Activated CD4-positive, CD25-positive, alpha-beta regulatory T cell (primary cell): Measurements from ENCODE around the gene IL22RA1.

Experiments used
- DNase-seq, 4 experiments: peaks; one replicate each; lab custom pipeline; 2025; lab: John Stamatoyannopoulos, UW

IL22RA1 gene

GRCh38 chr1:24167008-24167407 is 24.1 kb upstream of the IL22RA1 start:
- DNase-seq, result no peak

GRCh38 chr1:24165500-24165899 is 22.6 kb upstream of the IL22RA1 start:
- no peak for DNase-seq

DNA sequence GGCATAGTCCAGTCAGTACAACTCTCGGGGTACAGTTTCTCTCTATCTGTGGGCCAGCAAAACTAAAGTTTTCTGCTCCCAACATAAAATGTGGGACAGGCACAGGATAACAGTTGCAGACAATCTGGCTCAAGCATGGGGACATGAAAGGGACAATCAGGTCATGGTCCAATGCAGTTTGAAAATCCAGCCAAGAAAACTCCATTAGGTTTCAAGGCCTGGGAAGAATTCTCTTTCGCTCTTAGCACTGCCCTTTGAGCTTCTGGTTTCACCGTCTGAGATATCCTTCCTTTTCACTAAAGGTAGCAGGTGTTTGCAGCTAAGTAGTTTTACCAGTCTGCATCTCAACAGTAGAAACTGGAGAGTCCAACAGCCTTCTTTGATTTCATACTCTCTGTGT is 21.1 kb upstream of the IL22RA1 start:
- DNase-seq, result no peak

GRCh38 chr1:24162201-24162600 is 19.3 kb upstream of the IL22RA1 start:
- DNase-seq, result no peak

GRCh38 chr1:24161270-24161669 is 18.3 kb upstream of the IL22RA1 start:
- no peak for DNase-seq

DNA sequence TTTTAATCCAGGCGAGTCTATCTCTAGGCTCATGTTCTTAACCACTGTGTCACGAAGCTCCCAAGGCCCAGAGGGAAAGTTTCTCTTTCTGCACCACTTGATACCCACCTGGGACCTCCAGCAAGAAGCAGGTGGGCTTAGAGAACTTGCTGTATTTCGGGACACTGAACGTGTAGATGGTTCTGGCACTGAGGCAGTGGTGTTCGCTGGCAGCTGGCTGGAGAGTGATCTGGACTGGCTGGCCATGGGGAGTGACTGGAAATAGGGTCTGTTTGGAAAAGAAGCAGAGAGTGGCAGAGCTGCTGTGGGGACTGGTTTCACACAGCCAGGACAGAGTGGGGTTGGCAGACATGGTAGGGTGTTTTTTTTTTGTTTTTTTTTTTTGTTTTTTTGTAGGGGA is 16.4 kb upstream of the IL22RA1 start:
- DNase-seq, result no peak

DNA sequence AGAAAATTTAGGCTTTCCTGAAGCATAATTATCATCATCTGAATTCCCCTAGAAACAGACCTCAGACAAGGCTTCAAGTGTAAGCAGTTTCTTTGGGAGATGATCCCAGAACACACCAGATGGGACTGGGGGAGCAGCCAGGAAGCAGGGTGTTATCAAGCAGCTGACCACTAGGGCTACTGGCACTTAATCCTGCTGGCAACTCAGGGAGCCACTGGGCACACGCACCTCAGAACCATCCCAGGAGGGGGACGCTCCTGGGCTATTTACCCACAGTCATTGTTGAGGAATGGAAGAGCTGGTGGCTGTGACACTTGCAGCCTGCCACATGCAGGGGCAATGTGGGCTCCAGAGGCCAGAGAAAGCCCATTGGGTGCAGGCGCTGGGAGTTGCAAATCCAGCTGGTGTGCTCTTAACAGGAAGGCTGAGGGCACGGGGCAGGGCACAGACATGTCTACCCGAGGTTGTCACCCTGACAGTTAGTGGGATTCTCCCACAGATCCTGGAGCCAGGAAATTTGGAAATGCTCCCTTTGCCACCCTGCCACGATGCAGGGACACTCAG is 15.1 kb upstream of the IL22RA1 start:
- DNase-seq, result no peak

GRCh38 chr1:24156542-24157260 is 13.8 kb upstream of the IL22RA1 start:
- DNase-seq, result no peak

DNA sequence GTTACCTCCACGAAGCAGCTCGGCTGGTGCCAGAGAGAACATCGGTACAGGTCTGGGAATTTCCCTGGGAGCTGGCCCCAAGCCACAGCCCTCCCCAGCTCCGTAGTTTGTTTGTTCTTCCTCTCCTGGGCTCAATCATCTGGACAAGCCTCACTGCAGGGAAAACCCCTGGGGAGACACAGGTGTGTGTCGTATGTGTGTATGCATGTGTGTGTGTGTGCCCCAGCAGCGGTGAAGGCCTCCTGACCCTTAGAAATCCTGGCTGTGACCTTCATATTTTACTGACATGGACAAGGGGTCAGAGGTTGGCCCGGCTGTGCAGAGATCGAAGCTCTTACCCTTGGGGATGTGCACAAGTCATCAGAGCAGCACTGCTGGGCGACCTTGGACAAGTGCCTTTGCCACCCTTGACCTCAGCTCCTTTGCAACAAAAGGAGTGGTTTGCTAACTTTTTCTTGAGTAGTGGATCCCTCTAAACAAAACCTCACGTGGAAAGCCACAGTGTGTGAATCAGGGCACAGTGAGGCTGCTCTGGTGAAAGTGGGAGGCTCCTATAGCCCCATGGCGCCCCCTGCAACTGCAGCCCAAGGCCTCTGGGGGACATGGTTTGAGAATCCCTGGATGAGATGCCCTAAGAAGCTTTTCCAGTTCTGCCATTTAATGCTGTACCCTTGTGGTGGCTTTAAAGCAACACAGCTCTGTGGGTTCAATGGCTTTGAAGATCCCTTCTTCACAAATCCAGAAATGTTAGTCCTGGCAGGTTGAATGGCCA is 12.3 kb upstream of the IL22RA1 start:
- DNase-seq, result no peak

GRCh38 chr1:24154215-24154614 is 11.3 kb upstream of the IL22RA1 start:
- DNase-seq, result no peak

GRCh38 chr1:24152631-24153494 is 9.9 kb upstream of the IL22RA1 start:
- no peak for DNase-seq

DNA sequence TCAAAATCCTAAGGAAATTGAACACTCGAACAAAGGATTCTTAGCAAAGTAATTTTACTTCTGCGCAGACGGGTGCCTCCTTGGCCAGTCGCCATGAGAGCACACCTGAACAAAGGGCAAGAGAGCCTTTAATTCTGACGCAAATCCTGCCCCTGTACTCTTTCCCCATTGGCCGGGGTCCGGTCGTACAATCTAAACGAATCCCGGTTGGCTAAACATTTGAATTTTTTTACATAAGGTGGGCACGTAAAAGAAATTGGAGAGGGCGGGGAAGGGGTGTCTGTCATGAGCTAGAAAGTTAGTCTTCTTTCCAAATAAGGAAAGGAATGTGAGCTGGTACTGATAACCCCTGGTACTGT is 8.2 kb upstream of the IL22RA1 start:
- DNase-seq, result no peak

DNA sequence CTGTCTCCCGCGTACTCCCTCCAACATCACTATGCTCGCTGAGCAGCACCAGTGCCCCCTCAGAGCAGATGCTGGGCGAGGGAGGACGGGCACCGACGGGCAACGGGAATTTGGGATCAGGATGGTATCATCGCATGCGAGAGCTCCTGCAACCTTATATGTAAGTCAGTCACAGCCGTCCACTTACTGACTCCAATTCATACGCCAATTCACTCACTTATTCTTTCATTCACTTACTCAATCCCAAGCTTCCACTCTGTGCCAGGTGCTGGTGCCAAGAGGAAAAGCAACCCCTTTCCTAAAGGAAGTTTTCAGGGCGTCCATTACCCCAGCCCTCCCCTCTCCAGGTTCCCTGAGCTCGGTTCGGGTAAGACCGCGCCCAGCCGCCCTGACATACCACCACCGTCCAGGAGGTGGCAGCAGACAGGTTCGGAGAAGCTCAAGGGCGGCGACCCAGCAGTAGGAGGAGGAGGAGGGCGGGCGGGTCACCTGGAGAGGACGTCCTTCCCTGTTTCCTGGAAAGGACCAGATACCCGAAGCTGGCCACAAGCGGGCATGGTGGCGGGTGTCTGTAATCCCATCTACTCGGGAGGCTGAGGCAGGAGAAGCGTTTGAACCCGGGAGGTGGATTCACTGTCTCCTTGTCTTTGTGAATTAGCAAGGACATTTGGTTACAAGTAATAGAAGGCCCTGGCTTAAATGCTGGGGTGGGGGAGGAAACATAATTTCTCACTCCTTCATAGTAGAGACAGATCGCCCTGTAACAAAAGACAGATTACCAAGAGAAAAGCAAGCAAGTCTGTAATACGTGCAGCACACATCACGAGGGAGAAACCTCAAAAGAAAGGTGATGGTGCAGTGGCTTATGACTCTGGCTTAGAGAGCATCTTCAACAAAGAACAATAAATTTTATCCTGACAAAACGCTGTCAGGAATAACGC is 7.6 kb upstream of the IL22RA1 start:
- DNase-seq, result peak; percentile 71 to 93 (median 80)

DNA sequence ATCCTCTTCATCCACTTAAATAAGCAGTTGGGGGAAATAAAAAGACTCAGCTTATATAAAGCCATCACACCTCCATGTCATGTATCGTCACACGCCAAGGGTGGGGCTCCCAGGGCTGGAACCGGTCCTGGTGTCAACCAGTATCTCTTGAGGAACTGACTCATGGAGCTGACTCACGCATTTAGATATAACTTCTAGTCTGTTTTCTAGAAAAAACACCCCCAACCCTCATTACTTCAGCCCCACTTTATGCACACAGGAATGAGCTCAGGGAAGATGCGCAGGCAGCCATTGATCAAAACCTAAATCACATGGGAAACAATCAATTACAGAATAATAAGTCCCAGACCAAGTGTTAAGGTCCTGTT is 6.9 kb upstream of the IL22RA1 start:
- peak in 2 of 4 experiments; percentile 12 to 33 for DNase-seq

GRCh38 chr1:24147816-24148215 is 4.9 kb upstream of the IL22RA1 start:
- no peak for DNase-seq

- DNase-seq, result no peak
Observed at GRCh38 chr1:24147194-24147593, 4.3 kb upstream of the IL22RA1 start.

- DNase-seq, result no peak
Observed at GRCh38 chr1:24141311-24141997, 1.5 kb downstream of the IL22RA1 start.

DNA sequence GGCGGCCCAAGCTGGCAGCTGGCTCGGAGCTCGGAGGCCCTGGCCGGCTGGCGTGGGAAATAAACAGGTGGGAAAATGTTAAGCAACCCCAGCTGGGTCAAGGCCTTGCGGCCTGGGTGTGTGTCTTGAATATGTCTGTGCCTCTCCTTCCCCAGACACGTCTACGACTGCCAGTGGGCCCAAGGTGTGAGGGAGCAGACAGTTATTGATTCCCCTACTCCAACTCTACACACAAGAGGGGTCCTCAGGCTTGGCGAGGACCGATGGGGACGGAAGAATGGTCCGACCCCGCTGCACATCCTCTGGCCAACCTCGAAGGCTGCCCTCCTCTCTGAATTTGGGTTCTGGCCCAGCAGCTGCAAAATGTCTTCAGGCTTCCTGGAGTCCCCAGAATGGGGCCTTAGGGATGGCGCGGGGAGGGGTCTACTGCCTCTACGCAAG is 2.2 kb downstream of the IL22RA1 start:
- DNase-seq, result no peak

DNA sequence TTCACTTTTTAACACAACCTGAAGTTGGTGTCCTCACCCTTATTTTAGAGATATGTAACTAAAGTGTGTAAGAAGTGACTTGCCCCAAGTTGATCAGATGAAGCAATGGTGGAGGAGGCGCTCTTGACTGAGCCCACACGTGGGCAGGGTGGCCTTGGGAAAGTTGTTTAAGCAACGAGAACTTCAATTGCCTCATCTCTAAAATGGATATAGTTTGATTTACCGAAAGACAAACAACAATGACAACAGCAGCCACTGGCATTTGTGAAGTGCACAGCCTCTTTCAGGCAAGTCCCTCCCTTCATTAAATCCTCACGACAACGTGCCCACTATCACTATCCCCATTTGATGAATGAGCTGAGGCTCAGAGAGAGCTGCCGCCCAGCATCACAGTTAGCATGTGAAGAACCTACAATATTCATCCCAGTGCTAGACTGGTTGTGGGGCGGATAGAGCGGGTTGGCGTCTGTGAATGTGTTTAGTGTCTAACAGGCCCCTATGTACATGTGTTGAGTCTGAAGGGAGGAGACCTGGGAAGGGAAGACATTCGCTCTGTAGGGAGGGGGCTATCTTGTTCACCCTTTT is 3.0 kb downstream of the IL22RA1 start:
- DNase-seq, result no peak

DNA sequence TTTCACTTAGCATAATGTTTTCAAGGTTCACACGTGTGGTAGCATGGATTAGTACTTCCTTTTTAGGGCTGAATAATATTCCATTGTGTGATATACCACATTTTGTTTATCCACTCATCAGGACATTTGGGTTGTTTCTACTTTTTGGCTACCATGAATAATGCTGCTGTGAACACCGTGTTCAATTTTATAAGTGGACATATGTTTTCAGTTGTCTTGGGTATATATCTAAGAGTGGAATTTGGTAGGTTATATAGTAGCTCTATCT is 3.8 kb downstream of the IL22RA1 start:
- DNase-seq, result no peak
